Testis (tissue), 5 donors: ENCODE data around the gene SMYD3. TPM values are rescaled to one million over a fixed set of nuclear protein-coding genes. Genes with fewer than 3 reads are reported as not detected.

Source experiments
- DNase-seq: peaks from one replicate; pipeline ENCODE4 v3.0.0-alpha.2; 2019
- H3K27ac ChIP-seq, 2 donors: fragments of 200-600 bp; sonication (generic); one replicate each; pipeline ENCODE4 v1.5.1; 2019
- H3K27me3 ChIP-seq: fragments of 200-600 bp; sonication (generic); one replicate; pipeline ENCODE4 v1.5.1; 2019
- H3K36me3 ChIP-seq: fragments of 200-600 bp; sonication (generic); one replicate; pipeline ENCODE4 v1.5.1; 2017; ENCODE audit warnings: low read depth; ENCODE audit errors: missing control alignments
- H3K4me1 ChIP-seq: fragments of 200-600 bp; sonication (generic); one replicate; pipeline ENCODE4 v1.5.1; 2019
- H3K4me3 ChIP-seq, 2 donors: fragments of 200-600 bp; sonication (generic); one replicate each; pipeline ENCODE4 v1.5.1; 2017 to 2019
- H3K9me3 ChIP-seq: fragments of 200-600 bp; sonication (generic); one replicate; pipeline ENCODE4 v1.5.1; 2017
- CTCF ChIP-seq, 3 experiments: fragments of 450-650 bp in 2 of 3; fragments of 200-600 bp in 1 of 3; sonication (generic) in 1 of 3; IDR thresholded peaks; one replicate each; pipeline ENCODE4 v1.5.1; 2016 to 2019; ENCODE audit warnings: antibody characterized with exemption in 3 of 3, mild to moderate bottlenecking in 2 of 3, moderate library complexity in 1 of 3
- POLR2A ChIP-seq: fragments of 450-650 bp; IDR thresholded peaks from one replicate; pipeline ENCODE4 v1.6.1; 2017; ENCODE audit warnings: antibody characterized with exemption, mild to moderate bottlenecking, moderate library complexity
- WGBS, 2 donors: methylation state at CpG; one replicate each; pipeline ENCODE4 v1.1.5; 2018; 5-methylcytosine and 5-hydroxymethylcytosine counted together
- intact Hi-C: fragments of 100-400 bp; cut with DNase I; formaldehyde crosslinking; loops from one replicate; pipeline ENCODE4 v1.15.1; 2023; ENCODE audit warnings: low total_unique reads
- long read RNA-seq, 2 donors: transcript quantifications; one replicate each; lab custom pipeline, GENCODE V29; 2026
- polyA plus RNA-seq: library from polyadenylated mRNA; stranded (reverse); fragments of 350-450 nt; fragmentation: Illumina TruSeq; extraction: RNeasy Lipid Tissue Mini Kit (QIAGEN cat#74804); gene quantifications from one replicate; pipeline ENCODE4 v1.2.3, GENCODE V29; 2014; ENCODE audit warnings: low read depth, low replicate concordance; ENCODE audit not compliant: insufficient read depth
- total RNA-seq, 2 donors: library from RNA; depleted of rRNA; stranded (reverse); fragments of >200 nt; gene quantifications; one replicate each; pipeline ENCODE4 v1.2.3, GENCODE V29; 2016

Gene SMYD3
- total RNA-seq, result 10 to 100 TPM; 38.7 to 38.8 TPM
- polyA plus RNA-seq, result 23.0 TPM
- long read RNA-seq, donor 1, transcript SMYD3-201 (7 exons, 1,863 nt), result major isoform, 14 of 19 reads
- long read RNA-seq, donor 1, transcript SMYD3-210 (5 exons, 983 nt), result minor isoform, 5 of 19 reads
- long read RNA-seq, donor 1, partial matches to known transcripts, result 0 of 19 reads
- long read RNA-seq, donor 1, other reads (novel, unspliced or antisense), result 0 of 19 reads
- long read RNA-seq, donor 2, transcript SMYD3-201 (7 exons, 1,863 nt), result major isoform, 5 of 6 reads
- long read RNA-seq, donor 2, partial matches to known transcripts, result 0 of 6 reads
- long read RNA-seq, donor 2, other reads (novel, unspliced or antisense), result 0 of 6 reads

DNA sequence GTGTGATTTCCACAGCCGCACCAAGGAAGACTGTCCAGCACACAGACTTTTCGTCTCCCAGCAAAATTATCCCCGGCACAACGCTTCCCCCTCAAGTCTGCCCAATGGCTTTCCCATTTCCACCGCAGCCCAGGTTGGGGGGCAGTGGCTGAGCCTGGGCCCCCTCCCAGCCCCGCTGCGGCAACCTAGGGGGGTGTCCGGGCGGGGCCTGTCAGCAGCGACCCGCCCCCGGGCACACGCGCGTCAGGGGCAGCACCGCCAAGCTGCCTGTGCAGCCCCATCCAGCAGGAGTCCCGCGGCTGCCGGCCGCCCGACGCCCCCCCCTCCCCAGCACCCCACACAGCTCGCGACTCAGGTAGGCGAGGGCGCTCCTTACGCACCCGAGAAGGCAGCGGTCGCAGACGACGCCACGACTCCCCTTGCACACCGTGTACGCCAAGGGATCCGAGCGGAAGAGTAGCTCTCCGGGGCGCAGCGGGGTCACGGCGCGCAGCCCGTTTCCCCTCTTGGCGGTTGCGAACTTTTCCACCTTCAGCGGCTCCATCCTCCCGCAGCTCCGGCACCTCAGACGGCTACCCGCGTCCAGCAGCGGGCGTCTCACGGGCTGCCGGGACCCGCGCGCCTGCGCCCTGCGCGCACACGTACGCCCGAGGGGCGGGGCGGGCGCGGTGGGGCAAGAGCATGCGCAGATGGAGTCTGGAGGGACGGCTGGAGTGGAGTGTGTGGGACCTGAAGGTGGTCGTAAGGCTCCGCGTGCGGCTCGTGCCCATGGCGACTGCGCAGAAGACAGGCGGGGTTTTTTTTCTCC, at the start of gene SMYD3:
TSS of gene SMYD3 (minus strand) at position 606 of the 808 bp plus-strand sequence.
- peak; percentile 18 for TF ChIP-seq POLR2A
- TF ChIP-seq CTCF (IDR thresholded peaks at IDR 0.05), result no peak
- H3K27ac ChIP-seq, result peak within 1 kb of the TSS; percentile 27 to 36
- no peaks in the 10 kb centered on the region for H3K4me1 ChIP-seq
- intact Hi-C loops, result no loop called here
- WGBS, 2 donors, result 0 to 1% methylated on average over 17 to 73 of the region's 79 CpGs
- H3K4me3 ChIP-seq, result peak within 1 kb of the TSS; percentile 81 to 89
- no peaks in the 10 kb centered on the region for H3K36me3 ChIP-seq
- H3K27me3 ChIP-seq, result no peaks in the 10 kb centered on the region
- peak; percentile 81 for DNase-seq
- no peaks in the 10 kb centered on the region for H3K9me3 ChIP-seq

- TF ChIP-seq POLR2A, result no peak
- DNase-seq, result no peak
- no peaks in the 10 kb centered on the region for H3K4me1 ChIP-seq
- H3K9me3 ChIP-seq, result no peaks in the 10 kb centered on the region
- intact Hi-C loops, result no loop called here
- no peaks in the 10 kb centered on the region for H3K36me3 ChIP-seq
- no peak overlapping the region for H3K27ac ChIP-seq
- H3K4me3 ChIP-seq, result no peak overlapping the region
- H3K27me3 ChIP-seq, result no peaks in the 10 kb centered on the region
- 97% methylated on average over 16 of the region's 16 CpGs for WGBS, 2 donors
These were observed 47.1 kb upstream of the SMYD3 start for GRCh38 chr1:246554201-246554600.

- H3K4me3 ChIP-seq, result no peak overlapping the region
- WGBS, 2 donors, result 86 to 88% methylated on average over 6 of the region's 6 CpGs
- intact Hi-C loops, result no loop called here
- DNase-seq, result no peak
- H3K27me3 ChIP-seq, result no peaks in the 10 kb centered on the region
- H3K9me3 ChIP-seq, result no peaks in the 10 kb centered on the region
- H3K36me3 ChIP-seq, result no peaks in the 10 kb centered on the region
- H3K4me1 ChIP-seq, result no peaks in the 10 kb centered on the region
- H3K27ac ChIP-seq, result no peak overlapping the region
- TF ChIP-seq CTCF (IDR thresholded peaks at IDR 0.05) (no peak), POLR2A (no peak)
These were observed 45.0 kb upstream of the SMYD3 start for GRCh38 chr1:246552110-246552509.

- DNase-seq, result no peak
- TF ChIP-seq CTCF (IDR thresholded peaks at IDR 0.05) (no peak), POLR2A (no peak)
- 67 to 74% methylated on average over 11 of the region's 11 CpGs for WGBS, 2 donors
- Histone ChIP-seq H3K27ac (no peak overlapping the region), H3K4me3 (no peak overlapping the region), H3K27me3 (no peaks in the 10 kb centered on the region), H3K9me3 (no peaks in the 10 kb centered on the region), H3K4me1 (no peaks in the 10 kb centered on the region), H3K36me3 (no peaks in the 10 kb centered on the region)
- intact Hi-C loops, result no loop called here
These were observed 43.3 kb upstream of the SMYD3 start for GRCh38 chr1:246550402-246550801.

DNA sequence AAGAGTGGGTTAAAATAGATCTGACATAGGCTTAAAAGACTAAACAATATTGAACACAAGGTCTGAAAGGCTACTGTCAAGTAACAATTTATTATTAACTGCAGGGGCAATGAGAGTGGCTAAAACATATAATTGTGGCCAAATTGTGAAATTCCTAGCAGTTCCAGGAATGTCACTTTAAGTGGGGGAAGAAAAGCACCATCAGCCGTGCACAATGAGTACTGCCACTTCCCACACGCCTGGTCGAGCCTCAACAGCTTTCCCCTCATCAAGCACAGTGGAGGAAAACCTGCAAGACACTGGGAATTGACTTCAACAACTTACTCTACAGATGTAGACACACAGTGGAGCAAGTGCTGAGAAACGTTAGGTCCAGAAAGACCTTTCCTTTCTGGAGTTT, 42.6 kb upstream of the SMYD3 start:
- WGBS, 2 donors, result 43 to 50% methylated on average over 4 of the region's 4 CpGs
- no peak overlapping the region for H3K4me3 ChIP-seq
- no peak for DNase-seq

More for the DNA sequence above, 42.6 kb upstream of the SMYD3 start:
- Histone ChIP-seq H3K9me3 (no peaks in the 10 kb centered on the region), H3K36me3 (no peaks in the 10 kb centered on the region), H3K4me1 (no peaks in the 10 kb centered on the region), H3K27ac (no peak overlapping the region), H3K27me3 (no peaks in the 10 kb centered on the region)
- TF ChIP-seq CTCF (IDR thresholded peaks at IDR 0.05), result no peak
- no peak for TF ChIP-seq POLR2A
- intact Hi-C loops, result no loop called here
